ENCODE data around the gene POU5F1. TPM values are rescaled to one million over a fixed set of nuclear protein-coding genes. Genes with fewer than 3 reads are reported as not detected.

The POU5F1 gene
- total RNA-seq, 1 donor from 2014 or later: 0.98 TPM

DNA sequence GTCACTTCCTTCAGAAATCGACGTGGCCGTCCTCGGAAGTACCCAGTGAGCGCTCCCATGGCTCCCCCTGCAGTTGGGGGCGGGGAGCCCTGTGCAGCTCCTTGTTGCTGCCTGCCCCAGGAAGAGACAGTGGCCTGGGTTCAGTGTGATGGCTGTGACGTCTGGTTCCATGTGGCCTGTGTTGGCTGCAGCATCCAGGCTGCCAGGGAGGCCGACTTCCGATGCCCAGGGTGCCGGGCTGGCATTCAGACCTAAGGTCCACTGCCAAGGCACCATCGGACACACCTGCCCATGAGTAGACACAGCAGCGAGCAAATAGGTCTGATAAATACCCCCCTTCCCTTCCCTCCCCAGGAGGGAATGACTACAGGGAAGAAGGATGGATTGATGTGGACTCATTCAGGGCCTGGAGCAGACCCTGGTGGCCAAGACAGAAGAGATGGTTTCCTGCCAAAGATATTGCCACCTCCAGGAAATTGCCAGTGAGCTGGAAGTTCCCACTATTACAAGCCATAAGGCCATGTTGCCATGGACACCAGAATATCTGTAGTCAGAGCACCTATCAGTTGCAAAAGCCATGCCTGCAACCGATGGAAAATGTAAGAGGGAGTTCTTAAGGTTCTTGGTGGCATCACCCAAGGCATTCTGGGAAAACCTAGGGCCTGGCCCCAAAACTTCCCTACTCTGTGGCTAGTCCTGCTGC is 7.9 kb downstream of the POU5F1 start:
- intact Hi-C loops (cut with DNase I): no loop called here
- Histone ChIP-seq H3K27ac (no peak overlapping the region), H3K27me3 (no peaks in the 10 kb centered on the region), H3K9me3 (no peaks in the 10 kb centered on the region), H3K4me1 (peaks cover 17% of the 10 kb centered on the region), H3K4me3 (no peak overlapping the region), H3K36me3 (no peaks in the 10 kb centered on the region)
- TF ChIP-seq CTCF (IDR thresholded peaks at IDR 0.05) (no peak), POLR2A (IDR thresholded peaks at IDR 0.05) (no peak), POLR2AphosphoS5 (IDR thresholded peaks at IDR 0.05; ENCODE audit: insufficient read depth in 1 of 2, low read depth in 1 of 2) (no peak)
- DNase-seq (ENCODE audit: extremely low spot score in 2 of 2): no peak

- intact Hi-C loops (cut with DNase I): no loop called here
- TF ChIP-seq POLR2AphosphoS5 (IDR thresholded peaks at IDR 0.05; ENCODE audit: insufficient read depth in 1 of 2, low read depth in 1 of 2) (no peak), CTCF (IDR thresholded peaks at IDR 0.05) (no peak)
- no peak for DNase-seq (ENCODE audit: extremely low spot score in 2 of 2)
- H3K27me3 ChIP-seq: no peaks in the 10 kb centered on the region
- H3K27ac ChIP-seq: no peak overlapping the region
- H3K36me3 ChIP-seq: no peaks in the 10 kb centered on the region
- peaks cover 27% of the 10 kb centered on the region for H3K4me1 ChIP-seq
- no peaks in the 10 kb centered on the region for H3K9me3 ChIP-seq
- no peak overlapping the region for H3K4me3 ChIP-seq
Measured at GRCh38 chr6:31161216-31162126, 9.0 kb downstream of the POU5F1 start.

DNA sequence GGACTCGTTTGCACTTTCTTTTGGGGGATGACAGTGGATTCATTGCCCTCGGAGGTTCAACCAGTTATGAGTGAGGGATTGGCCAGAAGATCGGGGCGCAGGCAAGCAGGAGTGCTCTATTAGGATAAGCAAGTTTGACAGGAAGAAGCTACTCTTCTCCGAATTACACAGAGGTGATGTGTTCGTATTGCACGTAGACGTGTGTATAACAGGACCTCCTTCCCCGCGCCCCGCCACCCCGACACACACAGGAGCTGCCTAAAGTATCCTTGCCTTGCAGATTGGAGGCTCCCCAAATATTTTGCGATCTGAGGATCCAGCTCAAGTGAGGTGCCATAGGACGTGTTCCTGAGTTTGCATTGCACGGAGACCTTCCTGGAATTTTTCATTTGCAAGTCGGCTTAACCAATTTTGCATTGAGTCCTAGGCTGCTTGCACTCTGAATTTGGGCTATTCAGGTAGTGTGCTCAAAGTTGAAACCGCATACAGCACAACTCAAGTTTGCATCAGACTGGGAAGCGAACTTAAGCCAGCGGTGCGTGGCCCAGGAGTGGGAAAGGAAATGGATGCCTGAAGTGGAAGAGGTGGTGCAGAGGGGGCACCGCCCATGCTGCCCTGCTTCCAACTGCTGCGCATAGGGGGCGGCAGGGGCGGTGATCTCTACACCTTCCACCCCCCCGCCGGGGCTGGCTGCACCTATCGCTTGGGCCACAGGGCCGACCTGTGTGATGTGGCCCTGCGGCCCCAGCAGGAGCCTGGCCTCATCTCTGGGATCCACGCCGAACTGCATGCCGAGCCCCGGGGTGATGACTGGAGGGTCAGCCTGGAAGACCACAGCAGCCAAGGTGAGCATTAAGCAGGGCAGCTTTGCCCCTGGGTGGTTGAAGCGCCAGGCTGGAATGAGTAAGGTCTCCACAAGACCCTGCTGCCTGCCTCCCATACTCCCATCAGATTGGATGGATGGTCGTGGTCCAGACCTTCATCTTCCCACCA is 11.3 kb downstream of the POU5F1 start:
- H3K27ac ChIP-seq: peak overlapping the region; percentile 82

More for the DNA sequence above, 11.3 kb downstream of the POU5F1 start:
- Histone ChIP-seq H3K36me3 (no peaks in the 10 kb centered on the region), H3K27me3 (no peaks in the 10 kb centered on the region), H3K4me3 (peak overlapping the region; percentile 82 to 85), H3K9me3 (no peaks in the 10 kb centered on the region), H3K4me1 (peaks cover 27% of the 10 kb centered on the region)
- TF ChIP-seq POLR2A (IDR thresholded peaks at IDR 0.05) (no peak), POLR2AphosphoS5 (IDR thresholded peaks at IDR 0.05; ENCODE audit: insufficient read depth in 1 of 2, low read depth in 1 of 2) (no peak), CTCF (IDR thresholded peaks at IDR 0.05) (no peak)
- DNase-seq (ENCODE audit: extremely low spot score in 2 of 2): no peak
- intact Hi-C loops (cut with DNase I): no loop called here
